HepG2 (cell line): ENCODE results near the gene RBM12. TPM values are rescaled to one million over a fixed set of nuclear protein-coding genes. Genes with fewer than 3 reads are reported as not detected.

ENCODE experiments used
- CBX2 ChIP-seq, 2 experiments: fragments of 200-600 bp in 1 of 2; sonication (generic); formaldehyde crosslinking in 1 of 2; IDR thresholded peaks; 2 replicates each; pipeline versions ENCODE4 v1.7.0 to v1.8.1; 2018 to 2022; ENCODE audit warnings: low read depth in 2 of 2, low read length in 1 of 2, mild to moderate bottlenecking in 1 of 2, missing genetic modification reagents in 1 of 2
- CEBPG ChIP-seq: IDR thresholded peaks from 2 replicates; pipeline ENCODE4 v1.6.1; 2016
- HIVEP1 ChIP-seq: sonication (generic); formaldehyde crosslinking; IDR thresholded peaks from 2 replicates; pipeline ENCODE4 v1.4.0; 2020; ENCODE audit warnings: mild to moderate bottlenecking, missing genetic modification reagents
- LCORL ChIP-seq, 2 experiments: fragments of 450-650 bp in 1 of 2; sonication (generic) in 1 of 2; formaldehyde crosslinking in 1 of 2; IDR thresholded peaks; 2 replicates each; pipeline versions ENCODE4 v1.5.0 to v1.6.1; 2017 to 2020; ENCODE audit warnings: antibody characterized with exemption in 1 of 2, missing genetic modification reagents in 1 of 2
- POLR2A ChIP-seq, 2 experiments: IDR thresholded peaks; 2 replicates each; pipeline ENCODE4 v1.6.1; 2011; ENCODE audit warnings: low read depth in 2 of 2, low read length in 2 of 2, mild to moderate bottlenecking in 1 of 2, moderate library complexity in 1 of 2; ENCODE audit not compliant: insufficient read depth in 1 of 2
- PRPF4 ChIP-seq: fragments of 200-400 bp; formaldehyde crosslinking; IDR thresholded peaks from 2 replicates; pipeline ENCODE4 v1.6.1; 2016; ENCODE audit warnings: low read length, low read depth; ENCODE audit not compliant: poor library complexity, severe bottlenecking
- REL ChIP-seq: sonication (generic); formaldehyde crosslinking; conservative IDR thresholded peaks from 2 replicates; pipeline ENCODE4 v1.8.0; 2022; ENCODE audit warnings: mild to moderate bottlenecking, missing genetic modification reagents, moderate library complexity
- RXRB ChIP-seq: IDR thresholded peaks from 2 replicates; pipeline ENCODE4 v1.6.1; 2016; ENCODE audit warnings: borderline replicate concordance, missing genetic modification reagents, missing compliant biosample characterization
- SSRP1 ChIP-seq: IDR thresholded peaks from 2 replicates; pipeline ENCODE4 v1.6.1; 2016; ENCODE audit warnings: control low read depth
- TAF1 ChIP-seq: sonication (generic); formaldehyde crosslinking; IDR thresholded peaks from 2 replicates; pipeline ENCODE4 v1.4.0; 2020; ENCODE audit warnings: missing genetic modification reagents
- ZC3H4 ChIP-seq: sonication (generic); formaldehyde crosslinking; IDR thresholded peaks from 2 replicates; pipeline ENCODE4 v1.4.0; 2020; ENCODE audit warnings: missing genetic modification reagents, borderline replicate concordance
- ZNF598 ChIP-seq: sonication (generic); formaldehyde crosslinking; IDR thresholded peaks from 2 replicates; pipeline ENCODE4 v1.5.1; 2020; ENCODE audit warnings: mild to moderate bottlenecking, missing genetic modification reagents, borderline replicate concordance
- ZNF616 ChIP-seq: sonication (generic); formaldehyde crosslinking; IDR thresholded peaks from 2 replicates; pipeline ENCODE4 v1.5.0; 2020; ENCODE audit warnings: low read depth, mild to moderate bottlenecking, missing genetic modification reagents
- ZNF841 ChIP-seq: sonication (generic); formaldehyde crosslinking; IDR thresholded peaks from 2 replicates; pipeline ENCODE4 v1.8.1; 2023; ENCODE audit warnings: missing genetic modification reagents, borderline replicate concordance
- polyA plus RNA-seq, 8 experiments: library from polyadenylated mRNA; depleted of rRNA in 3 of 8; stranded (reverse) in 7 of 8; unstranded in 1 of 8; fragments of >200 nt; fragmentation: Illumina TruSeq in 4 of 8; extraction: Trizol in 4 of 8; gene quantifications; 2 replicates each; pipeline versions ENCODE4 v1.2.1 to v1.2.3, GENCODE V29; 2011 to 2016; ENCODE audit warnings: low read depth in 4 of 8, missing spikeins in 1 of 8, mixed read lengths in 1 of 8; ENCODE audit not compliant: insufficient read depth in 1 of 8
- total RNA-seq, 5 experiments: library from RNA; depleted of rRNA; stranded (reverse); fragments of >200 nt; fragmentation: Illumina TruSeq; extraction: Trizol; gene quantifications; 2 replicates each; pipeline ENCODE4 v1.2.3, GENCODE V29; 2016; ENCODE audit warnings: low read depth in 1 of 5
- TF ChIP-seq, protein P1 (sequence below): sonication (generic); formaldehyde crosslinking; IDR thresholded peaks from 2 replicates; pipeline ENCODE4 v1.9.0; 2021; ENCODE audit warnings: missing genetic modification reagents, mild to moderate bottlenecking, borderline replicate concordance
- TF ChIP-seq, protein P2 (sequence below): sonication (generic); formaldehyde crosslinking; IDR thresholded peaks from 2 replicates; pipeline ENCODE4 v1.9.0; 2021; ENCODE audit warnings: mild to moderate bottlenecking, missing genetic modification reagents
- TF ChIP-seq, protein P3 (sequence below): sonication (generic); formaldehyde crosslinking; IDR thresholded peaks from 2 replicates; pipeline ENCODE4 v1.5.0; 2020; ENCODE audit warnings: mild to moderate bottlenecking, missing genetic modification reagents, moderate library complexity

The RBM12 gene
- total and polyA plus RNA-seq, 2 of the 13 experiments (the other 11 are each of a cell fraction or from before 2014, with no cell fraction given), result 97.9 to 104 TPM

DNA sequence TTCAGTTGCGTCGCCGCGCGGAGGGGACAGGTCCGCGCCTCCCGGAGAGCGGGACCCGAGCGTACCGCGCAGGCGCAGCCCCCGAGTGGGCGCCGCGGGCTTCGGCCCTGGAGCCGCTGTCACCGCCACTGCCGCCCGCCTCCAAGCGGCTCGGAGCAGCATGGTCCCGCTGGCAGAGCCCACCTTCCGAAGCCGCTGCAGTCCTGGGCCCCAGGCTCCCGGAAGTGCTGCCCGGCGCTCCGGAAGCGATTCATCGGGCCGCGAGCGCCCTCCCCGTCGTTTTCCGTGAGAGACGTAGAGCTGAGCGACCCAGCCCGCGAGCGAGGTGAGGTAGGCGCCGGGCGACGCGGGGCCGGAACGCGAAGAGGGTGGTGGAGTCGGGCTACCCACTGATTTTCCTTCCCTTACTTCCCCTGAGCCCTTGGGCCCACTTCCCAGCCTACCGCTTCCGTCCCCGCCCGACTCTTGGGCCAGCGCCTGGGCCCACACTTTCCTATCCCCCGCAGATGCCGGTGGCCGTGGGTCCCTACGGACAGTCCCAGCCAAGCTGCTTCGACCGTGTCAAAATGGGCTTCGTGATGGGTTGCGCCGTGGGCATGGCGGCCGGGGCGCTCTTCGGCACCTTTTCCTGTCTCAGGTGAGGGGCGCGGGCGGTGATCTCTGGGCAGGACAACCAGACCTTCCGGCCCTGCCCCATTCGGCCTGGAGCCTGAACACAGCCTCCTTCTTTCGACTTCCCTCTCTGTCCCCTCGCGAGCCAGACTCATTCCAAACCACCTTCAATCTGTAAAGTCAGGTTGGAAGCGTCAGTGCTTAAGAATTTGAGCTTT, 34.6 kb upstream of the RBM12 start, which contains the start of the genes NFS1 and ROMO1 (continued):
- TF ChIP-seq POLR2A (IDR thresholded peaks at IDR 0.05; ENCODE audit: insufficient read depth in 1 of 2, low read depth in 2 of 2, low read length in 2 of 2) (peak; percentile 93 to 96), ZC3H4 (CRISPR knock-in tag) (no peak), ZNF598 (CRISPR knock-in tag) (peak; percentile 99), REL (peak; percentile 99), CEBPG (peak; percentile 14; the same call in 1 of the 2 replicates), PRPF4 (no peak), ZNF616 (CRISPR knock-in tag) (peak; percentile 88), TAF1 (peak; percentile 98), RXRB (CRISPR knock-in tag) (peak; percentile 85), LCORL (IDR thresholded peaks at IDR 0.05) (no peak), LCORL (CRISPR knock-in tag; IDR thresholded peaks at IDR 0.05) (peak; percentile 69), SSRP1 (CRISPR knock-in tag) (peak; percentile 92), HIVEP1 (peak; percentile 97), CBX2 (IDR thresholded peaks at IDR 0.05; ENCODE audit: low read depth, low read length) (no peak), CBX2 (CRISPR knock-in tag; IDR thresholded peaks at IDR 0.05; ENCODE audit: low read depth) (peak; percentile 96; the same call in 1 of the 2 replicates), ZNF841 (no peak)
- TF ChIP-seq, protein P1, sequence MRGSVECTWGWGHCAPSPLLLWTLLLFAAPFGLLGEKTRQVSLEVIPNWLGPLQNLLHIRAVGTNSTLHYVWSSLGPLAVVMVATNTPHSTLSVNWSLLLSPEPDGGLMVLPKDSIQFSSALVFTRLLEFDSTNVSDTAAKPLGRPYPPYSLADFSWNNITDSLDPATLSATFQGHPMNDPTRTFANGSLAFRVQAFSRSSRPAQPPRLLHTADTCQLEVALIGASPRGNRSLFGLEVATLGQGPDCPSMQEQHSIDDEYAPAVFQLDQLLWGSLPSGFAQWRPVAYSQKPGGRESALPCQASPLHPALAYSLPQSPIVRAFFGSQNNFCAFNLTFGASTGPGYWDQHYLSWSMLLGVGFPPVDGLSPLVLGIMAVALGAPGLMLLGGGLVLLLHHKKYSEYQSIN (CRISPR knock-in tag), result no peak
- TF ChIP-seq, protein P2, sequence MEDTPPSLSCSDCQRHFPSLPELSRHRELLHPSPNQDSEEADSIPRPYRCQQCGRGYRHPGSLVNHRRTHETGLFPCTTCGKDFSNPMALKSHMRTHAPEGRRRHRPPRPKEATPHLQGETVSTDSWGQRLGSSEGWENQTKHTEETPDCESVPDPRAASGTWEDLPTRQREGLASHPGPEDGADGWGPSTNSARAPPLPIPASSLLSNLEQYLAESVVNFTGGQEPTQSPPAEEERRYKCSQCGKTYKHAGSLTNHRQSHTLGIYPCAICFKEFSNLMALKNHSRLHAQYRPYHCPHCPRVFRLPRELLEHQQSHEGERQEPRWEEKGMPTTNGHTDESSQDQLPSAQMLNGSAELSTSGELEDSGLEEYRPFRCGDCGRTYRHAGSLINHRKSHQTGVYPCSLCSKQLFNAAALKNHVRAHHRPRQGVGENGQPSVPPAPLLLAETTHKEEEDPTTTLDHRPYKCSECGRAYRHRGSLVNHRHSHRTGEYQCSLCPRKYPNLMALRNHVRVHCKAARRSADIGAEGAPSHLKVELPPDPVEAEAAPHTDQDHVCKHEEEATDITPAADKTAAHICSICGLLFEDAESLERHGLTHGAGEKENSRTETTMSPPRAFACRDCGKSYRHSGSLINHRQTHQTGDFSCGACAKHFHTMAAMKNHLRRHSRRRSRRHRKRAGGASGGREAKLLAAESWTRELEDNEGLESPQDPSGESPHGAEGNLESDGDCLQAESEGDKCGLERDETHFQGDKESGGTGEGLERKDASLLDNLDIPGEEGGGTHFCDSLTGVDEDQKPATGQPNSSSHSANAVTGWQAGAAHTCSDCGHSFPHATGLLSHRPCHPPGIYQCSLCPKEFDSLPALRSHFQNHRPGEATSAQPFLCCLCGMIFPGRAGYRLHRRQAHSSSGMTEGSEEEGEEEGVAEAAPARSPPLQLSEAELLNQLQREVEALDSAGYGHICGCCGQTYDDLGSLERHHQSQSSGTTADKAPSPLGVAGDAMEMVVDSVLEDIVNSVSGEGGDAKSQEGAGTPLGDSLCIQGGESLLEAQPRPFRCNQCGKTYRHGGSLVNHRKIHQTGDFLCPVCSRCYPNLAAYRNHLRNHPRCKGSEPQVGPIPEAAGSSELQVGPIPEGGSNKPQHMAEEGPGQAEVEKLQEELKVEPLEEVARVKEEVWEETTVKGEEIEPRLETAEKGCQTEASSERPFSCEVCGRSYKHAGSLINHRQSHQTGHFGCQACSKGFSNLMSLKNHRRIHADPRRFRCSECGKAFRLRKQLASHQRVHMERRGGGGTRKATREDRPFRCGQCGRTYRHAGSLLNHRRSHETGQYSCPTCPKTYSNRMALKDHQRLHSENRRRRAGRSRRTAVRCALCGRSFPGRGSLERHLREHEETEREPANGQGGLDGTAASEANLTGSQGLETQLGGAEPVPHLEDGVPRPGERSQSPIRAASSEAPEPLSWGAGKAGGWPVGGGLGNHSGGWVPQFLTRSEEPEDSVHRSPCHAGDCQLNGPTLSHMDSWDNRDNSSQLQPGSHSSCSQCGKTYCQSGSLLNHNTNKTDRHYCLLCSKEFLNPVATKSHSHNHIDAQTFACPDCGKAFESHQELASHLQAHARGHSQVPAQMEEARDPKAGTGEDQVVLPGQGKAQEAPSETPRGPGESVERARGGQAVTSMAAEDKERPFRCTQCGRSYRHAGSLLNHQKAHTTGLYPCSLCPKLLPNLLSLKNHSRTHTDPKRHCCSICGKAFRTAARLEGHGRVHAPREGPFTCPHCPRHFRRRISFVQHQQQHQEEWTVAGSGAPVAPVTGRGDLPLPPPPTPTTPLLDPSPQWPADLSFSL (CRISPR knock-in tag), result no peak
- TF ChIP-seq, protein P3, sequence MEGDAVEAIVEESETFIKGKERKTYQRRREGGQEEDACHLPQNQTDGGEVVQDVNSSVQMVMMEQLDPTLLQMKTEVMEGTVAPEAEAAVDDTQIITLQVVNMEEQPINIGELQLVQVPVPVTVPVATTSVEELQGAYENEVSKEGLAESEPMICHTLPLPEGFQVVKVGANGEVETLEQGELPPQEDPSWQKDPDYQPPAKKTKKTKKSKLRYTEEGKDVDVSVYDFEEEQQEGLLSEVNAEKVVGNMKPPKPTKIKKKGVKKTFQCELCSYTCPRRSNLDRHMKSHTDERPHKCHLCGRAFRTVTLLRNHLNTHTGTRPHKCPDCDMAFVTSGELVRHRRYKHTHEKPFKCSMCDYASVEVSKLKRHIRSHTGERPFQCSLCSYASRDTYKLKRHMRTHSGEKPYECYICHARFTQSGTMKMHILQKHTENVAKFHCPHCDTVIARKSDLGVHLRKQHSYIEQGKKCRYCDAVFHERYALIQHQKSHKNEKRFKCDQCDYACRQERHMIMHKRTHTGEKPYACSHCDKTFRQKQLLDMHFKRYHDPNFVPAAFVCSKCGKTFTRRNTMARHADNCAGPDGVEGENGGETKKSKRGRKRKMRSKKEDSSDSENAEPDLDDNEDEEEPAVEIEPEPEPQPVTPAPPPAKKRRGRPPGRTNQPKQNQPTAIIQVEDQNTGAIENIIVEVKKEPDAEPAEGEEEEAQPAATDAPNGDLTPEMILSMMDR, result peak; percentile 94
